ENCODE results near the gene STXBP5. TPM values are rescaled to one million over a fixed set of nuclear protein-coding genes. Genes with fewer than 3 reads are reported as not detected.
"Not testable (repeated sequence)": the region's sequence is repeated elsewhere in the genome, so short reads cannot be mapped to it uniquely, and the experiment has no call there.

Gene STXBP5
- total RNA-seq, 3 donors from 2014 or later (not counting 1 experiment from before 2014, with no cell fraction given) = 22.9 to 43.9 (median 35.9) TPM

- no peak for TF ChIP-seq CTCF (IDR thresholded peaks at IDR 0.05)
These were observed 42.8 kb downstream of the STXBP5 start for GRCh38 chr6:147246853-147247635.

DNA sequence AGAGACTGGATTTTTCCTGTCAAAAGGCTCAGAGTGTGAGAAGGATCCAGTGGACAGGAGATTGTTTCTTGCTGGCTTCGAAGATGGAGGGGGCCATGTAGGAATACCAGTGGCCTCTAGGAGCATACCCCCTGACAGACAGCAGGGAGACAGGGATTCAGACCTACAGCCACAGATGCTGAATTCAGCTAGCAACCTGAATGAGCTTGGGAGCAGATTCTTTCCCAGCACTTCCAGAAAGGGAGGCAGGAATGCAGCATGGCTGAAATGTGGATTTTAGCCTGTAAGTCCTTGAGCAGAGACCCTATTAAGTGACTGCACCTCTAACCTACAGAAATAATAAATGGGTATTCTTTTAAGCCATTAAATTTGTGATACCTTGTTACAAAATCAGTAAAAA lies 44.6 kb downstream of the STXBP5 start:
- intact Hi-C loops (cut with micrococcal nuclease) = no loop called here
- H3K4me3 ChIP-seq (ENCODE audit: low read length) = no peak overlapping the region
- DNase-seq = no peak
- ATAC-seq = no peak
- no peaks in the 10 kb centered on the region for H3K9me3 ChIP-seq (ENCODE audit: control insufficient read depth, insufficient read depth, low read length)
- peaks cover 10% of the 10 kb centered on the region for H3K36me3 Mint-ChIP-seq
- no peaks in the 10 kb centered on the region for H3K27me3 Mint-ChIP-seq (ENCODE audit: low read depth in 2 of 2)
- H3K4me1 ChIP-seq (ENCODE audit: control insufficient read depth, insufficient read depth, low read length) = no peaks in the 10 kb centered on the region
- H3K4me3 Mint-ChIP-seq = no peak overlapping the region
- no peak overlapping the region for H3K27ac Mint-ChIP-seq
- H3K9me3 Mint-ChIP-seq = no peaks in the 10 kb centered on the region
- no peak for TF ChIP-seq CTCF (IDR thresholded peaks at IDR 0.05)
- H3K36me3 ChIP-seq (ENCODE audit: control insufficient read depth, insufficient read depth, low read length) = peaks cover 19% of the 10 kb centered on the region
- 100% methylated on average over 1 of the region's 1 CpG for WGBS (ENCODE audit: insufficient coverage)
- H3K27ac ChIP-seq (ENCODE audit: low read length) = no peak overlapping the region
- H3K27me3 ChIP-seq (ENCODE audit: control insufficient read depth, insufficient read depth, low read length) = no peaks in the 10 kb centered on the region
- H3K4me1 Mint-ChIP-seq = peaks cover 7 to 12% of the 10 kb centered on the region in 2 donors

More at GRCh38 chr6:147246853-147247635, 42.8 kb downstream of the STXBP5 start:
- no peak overlapping the region for H3K27ac ChIP-seq (ENCODE audit: low read length)
- Mint-ChIP-seq H3K9me3 (no peaks in the 10 kb centered on the region), H3K27ac (no peak overlapping the region), H3K4me1 (peaks cover 7 to 12% of the 10 kb centered on the region in 2 donors), H3K27me3 (ENCODE audit: low read depth in 2 of 2) (no peaks in the 10 kb centered on the region), H3K36me3 (peaks cover 10% of the 10 kb centered on the region), H3K4me3 (no peak overlapping the region)
- DNase-seq (no peak), ATAC-seq (no peak)
- no peaks in the 10 kb centered on the region for H3K9me3 ChIP-seq (ENCODE audit: control insufficient read depth, insufficient read depth, low read length)
- intact Hi-C loops (cut with micrococcal nuclease) = no loop called here
- H3K4me1 ChIP-seq (ENCODE audit: control insufficient read depth, insufficient read depth, low read length) = no peaks in the 10 kb centered on the region
- H3K36me3 ChIP-seq (ENCODE audit: control insufficient read depth, insufficient read depth, low read length) = peaks cover 19% of the 10 kb centered on the region
- H3K27me3 ChIP-seq (ENCODE audit: control insufficient read depth, insufficient read depth, low read length) = no peaks in the 10 kb centered on the region
- H3K4me3 ChIP-seq (ENCODE audit: low read length) = no peak overlapping the region
- WGBS (ENCODE audit: insufficient coverage) = 94% methylated on average over 3 of the region's 5 CpGs

DNA sequence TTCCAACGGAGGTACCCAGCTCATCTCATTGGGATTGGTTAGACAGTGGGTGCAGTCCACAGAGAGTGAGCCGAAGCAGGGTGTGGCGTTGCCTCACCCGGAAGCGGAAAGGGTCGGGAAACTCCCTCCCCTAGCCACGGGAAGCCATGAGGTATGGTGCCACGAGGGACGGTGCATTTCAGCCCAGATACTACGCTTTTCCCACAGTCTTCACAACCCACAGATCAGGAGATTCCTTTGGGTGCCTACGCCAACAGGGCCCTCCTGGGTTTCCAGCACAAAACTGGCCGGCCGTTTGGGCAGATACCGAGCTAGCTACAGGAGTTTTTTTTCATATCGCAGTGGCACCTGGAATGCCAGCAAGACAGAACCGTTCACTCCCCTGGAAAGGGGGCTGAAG lies 46.9 kb downstream of the STXBP5 start:
- no peaks in the 10 kb centered on the region for H3K4me1 ChIP-seq (ENCODE audit: control insufficient read depth, insufficient read depth, low read length)
- peaks cover 0 to under 1% of the 10 kb centered on the region in 2 donors for H3K4me1 Mint-ChIP-seq
- H3K9me3 Mint-ChIP-seq = no peaks in the 10 kb centered on the region
- H3K4me3 Mint-ChIP-seq = no peak overlapping the region
- no peaks in the 10 kb centered on the region for H3K27me3 Mint-ChIP-seq (ENCODE audit: low read depth in 2 of 2)
- peaks cover 10% of the 10 kb centered on the region for H3K36me3 Mint-ChIP-seq
- DNase-seq (no peak), ATAC-seq (no peak)
- H3K27ac ChIP-seq (ENCODE audit: low read length) = no peak overlapping the region
- H3K36me3 ChIP-seq (ENCODE audit: control insufficient read depth, insufficient read depth, low read length) = peaks cover 15% of the 10 kb centered on the region
- WGBS (ENCODE audit: insufficient coverage) = 98% methylated on average over 16 of the region's 16 CpGs
- H3K9me3 ChIP-seq (ENCODE audit: control insufficient read depth, insufficient read depth, low read length) = no peaks in the 10 kb centered on the region
- H3K4me3 ChIP-seq (ENCODE audit: low read length) = no peak overlapping the region
- no peaks in the 10 kb centered on the region for H3K27me3 ChIP-seq (ENCODE audit: control insufficient read depth, insufficient read depth, low read length)
- no peak for TF ChIP-seq CTCF (IDR thresholded peaks at IDR 0.05)
- intact Hi-C loops (cut with micrococcal nuclease) = no loop called here
- H3K27ac Mint-ChIP-seq = no peak overlapping the region

DNA sequence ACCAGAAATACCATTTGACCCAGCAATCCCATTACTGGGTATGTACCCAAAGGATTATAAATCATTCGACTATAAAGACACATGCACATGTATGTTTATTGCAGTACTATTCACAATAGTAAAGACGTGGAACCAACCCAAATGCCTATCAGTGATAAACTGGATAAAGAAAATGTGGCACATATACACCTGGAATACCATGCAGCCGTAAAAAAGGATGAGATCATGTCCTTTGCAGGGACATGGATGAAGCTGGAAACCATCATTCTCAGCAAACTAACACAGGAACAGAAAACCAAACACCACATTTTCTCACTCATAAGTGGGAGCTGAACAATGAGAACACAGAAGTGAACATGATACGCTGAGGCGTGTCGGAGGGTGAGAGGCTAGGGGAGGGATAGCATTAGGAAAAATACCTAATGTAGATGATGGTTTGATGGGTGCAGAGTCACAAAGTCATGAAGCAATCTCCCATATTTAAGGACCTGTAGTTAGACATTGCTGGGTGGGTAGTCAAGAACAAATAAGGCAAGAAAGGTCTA lies 50.8 kb downstream of the STXBP5 start:
- H3K27me3 Mint-ChIP-seq (ENCODE audit: low read depth in 2 of 2); H3K27ac ChIP-seq (ENCODE audit: low read length); ATAC-seq; H3K4me3 Mint-ChIP-seq; H3K9me3 Mint-ChIP-seq; H3K27ac Mint-ChIP-seq; DNase-seq; intact Hi-C loops (cut with micrococcal nuclease); H3K9me3 ChIP-seq (ENCODE audit: control insufficient read depth, insufficient read depth, low read length); H3K4me1 ChIP-seq (ENCODE audit: control insufficient read depth, insufficient read depth, low read length); H3K4me1 Mint-ChIP-seq; H3K27me3 ChIP-seq (ENCODE audit: control insufficient read depth, insufficient read depth, low read length); H3K36me3 Mint-ChIP-seq; H3K4me3 ChIP-seq (ENCODE audit: low read length); H3K36me3 ChIP-seq (ENCODE audit: control insufficient read depth, insufficient read depth, low read length): not testable (repeated sequence)
- 100% methylated on average over 6 of the region's 6 CpGs for WGBS (ENCODE audit: insufficient coverage)
